K562 (cell line): ENCODE results near the gene RAD17. TPM values are rescaled to one million over a fixed set of nuclear protein-coding genes. Genes with fewer than 3 reads are reported as not detected.

Source experiments
- ATAC-seq: fragments of 200-7000 bp; cut with Tn5 transposase; 3 replicates; pipeline ENCODE4 v1.9.1; 2020; ENCODE audit warnings: moderate library complexity
- BruUV-seq: library from RNA; stranded (reverse); fragments of 400-500 nt; replicated peaks from 2 replicates; lab custom pipeline; 2021; lab: Mats Ljungman, UMichigan
- CTCF ChIA-PET: fragments of 300-600 bp; formaldehyde crosslinking; extraction: SDS; loops from one replicate; lab custom pipeline; 2021; ENCODE audit warnings: low intra/inter-chr PET ratio; lab: Yijun Ruan, JAX
- POLR2A ChIA-PET: fragments of 300-600, 350-650 bp; sonication (Branson Sonifier 250); formaldehyde crosslinking; extraction: SDS; loops from one replicate; lab custom pipeline; 2021; ENCODE audit warnings: antibody characterized with exemption, inconsistent platforms; lab: Yijun Ruan, JAX
- DNase-seq, 4 experiments: peaks; one replicate each; pipeline versions ENCODE4 v3.0.0 to v3.0.0-alpha.2; 2011 to 2018; ENCODE audit warnings: low spot score in 3 of 4, mixed read lengths in 3 of 4; ENCODE audit errors: extremely low read depth in 1 of 4
- FAIRE-seq: peaks from 2 replicates; lab custom pipeline; 2011; peaks lifted over from hg19 to GRCh38; lab: Jason Lieb, UNC
- H2AFZ ChIP-seq: 2 replicates; pipeline ENCODE4 v1.6.0; 2011; ENCODE audit warnings: low read depth, low read length, control low read depth, inconsistent platforms
- H3K27ac ChIP-seq: fragments of 200-600 bp; 3 replicates; pipeline ENCODE4 v1.8.0; 2011; ENCODE audit warnings: low read depth, mild to moderate bottlenecking, control low read depth, inconsistent platforms, low read length, moderate library complexity, mixed read lengths; ENCODE audit errors: extremely low read depth
- H3K27me3 ChIP-seq, 2 experiments: fragments of 300-600 bp in 1 of 2; 2 replicates in 1 of 2; 3 replicates in 1 of 2; pipeline versions ENCODE4 v1.6.0 to v1.8.0; 2011; ENCODE audit warnings: inconsistent platforms in 2 of 2, low read length in 2 of 2, mild to moderate bottlenecking in 1 of 2, mixed read lengths in 1 of 2, moderate library complexity in 1 of 2; ENCODE audit not compliant: control insufficient read depth in 2 of 2, insufficient read depth in 2 of 2
- H3K36me3 ChIP-seq: fragments of 300-600 bp; 3 replicates; pipeline ENCODE4 v1.8.0; 2011; ENCODE audit warnings: mild to moderate bottlenecking, low read length, inconsistent platforms; ENCODE audit not compliant: control insufficient read depth, insufficient read depth
- H3K4me1 ChIP-seq, 2 experiments: fragments of 200-600 bp in 1 of 2; replicated peaks in 1 of 2; 2 replicates in 1 of 2; 3 replicates in 1 of 2; pipeline versions ENCODE4 v1.5.1 to v1.8.0; 2011; ENCODE audit warnings: inconsistent platforms in 2 of 2, low read length in 2 of 2, mild to moderate bottlenecking in 1 of 2, mixed read lengths in 1 of 2, moderate library complexity in 1 of 2; ENCODE audit not compliant: control insufficient read depth in 2 of 2, insufficient read depth in 2 of 2
- H3K4me2 ChIP-seq: 2 replicates; pipeline ENCODE4 v1.6.1; 2011; ENCODE audit warnings: low read length, control low read depth, inconsistent platforms, mixed read lengths; ENCODE audit not compliant: insufficient read depth
- H3K4me3 ChIP-seq: fragments of 200-600 bp; sonication (generic), shearing (Covaris generic); 2 replicates; pipeline ENCODE4 v1.5.1; 2016; ENCODE audit warnings: control low read depth, inconsistent platforms
- H3K79me2 ChIP-seq: fragments of 200-600 bp; 3 replicates; pipeline ENCODE4 v1.8.0; 2011; ENCODE audit warnings: low read length, inconsistent platforms; ENCODE audit not compliant: control insufficient read depth, insufficient read depth
- H3K9ac ChIP-seq, 2 experiments: 2 replicates each; pipeline versions ENCODE4 v1.6.0 to v1.6.1; 2011; ENCODE audit warnings: low read depth in 2 of 2, low read length in 2 of 2, control low read depth in 1 of 2, inconsistent platforms in 1 of 2, mild to moderate bottlenecking in 1 of 2, mixed read lengths in 1 of 2; ENCODE audit not compliant: insufficient read depth in 1 of 2
- H3K9me1 ChIP-seq: one replicate; pipeline ENCODE4 v1.6.0; 2011; ENCODE audit warnings: inconsistent platforms, mild to moderate bottlenecking, low read length, moderate library complexity; ENCODE audit not compliant: control insufficient read depth, insufficient read depth
- H3K9me3 ChIP-seq: replicated peaks from 2 replicates; pipeline ENCODE4 v1.5.1; 2011; ENCODE audit warnings: low read depth, low read length, inconsistent platforms; ENCODE audit not compliant: control insufficient read depth, insufficient read depth
- H4K20me1 ChIP-seq: replicated peaks from 2 replicates; pipeline ENCODE4 v1.6.1; 2011; ENCODE audit warnings: low read length, inconsistent platforms, mixed read lengths; ENCODE audit not compliant: control insufficient read depth, insufficient read depth
- HDGF ChIP-seq: fragments of 450-650 bp; IDR thresholded peaks from 2 replicates; pipeline ENCODE4 v1.6.1; 2016
- RBM25 ChIP-seq: fragments of 200-400 bp; formaldehyde crosslinking; IDR thresholded peaks from 2 replicates; pipeline ENCODE4 v1.6.1; 2018; ENCODE audit warnings: low read length, low read depth, moderate library complexity; ENCODE audit not compliant: severe bottlenecking
- ZNF507 ChIP-seq: conservative IDR thresholded peaks from 2 replicates; pipeline ENCODE4 v1.6.1; 2017; ENCODE audit warnings: missing genetic modification characterization, missing compliant biosample characterization
- WGBS: fragments of 100-300 bp; shearing (Covaris generic); methylation state at CpG from one replicate; pipeline ENCODE4 v1.1.6; 2016; ENCODE audit warnings: low coverage, mixed read lengths; ENCODE audit not compliant: insufficient coverage; ENCODE audit errors: missing lambda C conversion rate; 5-methylcytosine and 5-hydroxymethylcytosine counted together
- in situ Hi-C: fragments of 300-500 bp; cut with MboI; formaldehyde crosslinking; loops from 4 replicates; pipeline ENCODE4 v1.15.0; 2018; ENCODE audit warnings: inconsistent platforms, mixed read lengths
- intact Hi-C: fragments of 100-400 bp; cut with micrococcal nuclease; formaldehyde crosslinking; loops from 2 replicates; pipeline ENCODE4 v1.14.2; 2022
- polyA plus RNA-seq, 8 experiments: library from polyadenylated mRNA; depleted of rRNA in 4 of 8; stranded (reverse) in 5 of 8; unstranded in 3 of 8; fragments of >200 nt; fragmentation: Nextera tagmentation in 2 of 8; fragmentation: Illumina TruSeq in 1 of 8; extraction: Ambion mirVana in 2 of 8; extraction: Trizol in 1 of 8; gene quantifications; 2 replicates each; pipeline versions ENCODE4 v1.2.1 to v1.2.3, GENCODE V29; 2011 to 2014; ENCODE audit warnings: inconsistent platforms in 1 of 8, missing spikeins in 1 of 8
- total RNA-seq, 7 experiments: library from RNA; depleted of rRNA in 6 of 7; stranded (reverse); fragments of >200 nt in 6 of 7; fragmentation: Illumina TruSeq in 2 of 7; extraction: Trizol in 2 of 7; gene quantifications; 2 replicates each; pipeline versions ENCODE4 v1.2.1 to v1.2.3, GENCODE V29; 2011 to 2021; ENCODE audit warnings: low replicate concordance in 1 of 7
- TF ChIP-seq, protein P1 (sequence below), 3 experiments: IDR thresholded peaks in 2 of 3; conservative IDR thresholded peaks in 1 of 3; 2 replicates each; pipeline ENCODE4 v1.5.1; 2011 to 2012; ENCODE audit warnings: low read length in 3 of 3, mild to moderate bottlenecking in 3 of 3, control low read depth in 2 of 3, improper control_type of control experiment in 1 of 3, inconsistent platforms in 1 of 3, low read depth in 1 of 3, mixed read lengths in 1 of 3, moderate library complexity in 1 of 3; ENCODE audit not compliant: insufficient read depth in 2 of 3

RAD17 gene
- total and polyA plus RNA-seq, 9 of the 15 experiments (the other 6 are each of a cell fraction or from before 2014, with no cell fraction given) = 21.1 to 50.1 (median 40.1) TPM

DNA sequence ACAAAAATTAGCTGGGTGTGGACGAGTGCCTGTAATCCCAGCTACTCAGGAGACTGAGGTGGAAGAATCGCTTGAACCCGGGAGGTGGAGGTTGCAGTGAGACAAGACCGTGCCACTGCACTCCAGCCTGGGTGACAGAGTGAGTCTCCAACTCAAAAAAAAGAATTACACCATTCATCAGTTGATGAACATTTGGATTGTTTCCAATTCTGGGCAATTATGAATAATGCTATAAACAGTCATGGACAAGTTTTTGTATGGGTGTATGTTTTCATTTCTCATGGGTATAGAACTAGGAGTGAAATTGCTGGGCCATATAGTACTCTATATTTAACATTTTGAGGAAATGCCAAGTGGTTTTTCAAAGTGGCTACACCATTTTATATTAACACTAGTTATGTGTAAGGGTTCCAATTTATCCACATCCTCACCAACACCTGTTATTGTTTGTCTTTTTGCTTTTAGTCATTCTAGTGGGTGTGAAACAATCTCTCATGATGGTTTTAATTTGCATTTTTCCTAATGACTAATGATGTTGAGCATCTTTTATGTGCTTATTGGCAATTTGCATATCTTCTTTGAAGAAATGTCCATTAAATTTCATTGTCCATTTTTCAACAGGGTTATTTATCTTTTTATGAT lies 28.0 kb upstream of the RAD17 start:
- no TSS peak for BruUV-seq
- TF ChIP-seq HDGF (no peak), RBM25 (peak; percentile 47), ZNF507 (peak; percentile 26; the same call in 1 of the 2 replicates)
- TF ChIP-seq, protein P1, sequence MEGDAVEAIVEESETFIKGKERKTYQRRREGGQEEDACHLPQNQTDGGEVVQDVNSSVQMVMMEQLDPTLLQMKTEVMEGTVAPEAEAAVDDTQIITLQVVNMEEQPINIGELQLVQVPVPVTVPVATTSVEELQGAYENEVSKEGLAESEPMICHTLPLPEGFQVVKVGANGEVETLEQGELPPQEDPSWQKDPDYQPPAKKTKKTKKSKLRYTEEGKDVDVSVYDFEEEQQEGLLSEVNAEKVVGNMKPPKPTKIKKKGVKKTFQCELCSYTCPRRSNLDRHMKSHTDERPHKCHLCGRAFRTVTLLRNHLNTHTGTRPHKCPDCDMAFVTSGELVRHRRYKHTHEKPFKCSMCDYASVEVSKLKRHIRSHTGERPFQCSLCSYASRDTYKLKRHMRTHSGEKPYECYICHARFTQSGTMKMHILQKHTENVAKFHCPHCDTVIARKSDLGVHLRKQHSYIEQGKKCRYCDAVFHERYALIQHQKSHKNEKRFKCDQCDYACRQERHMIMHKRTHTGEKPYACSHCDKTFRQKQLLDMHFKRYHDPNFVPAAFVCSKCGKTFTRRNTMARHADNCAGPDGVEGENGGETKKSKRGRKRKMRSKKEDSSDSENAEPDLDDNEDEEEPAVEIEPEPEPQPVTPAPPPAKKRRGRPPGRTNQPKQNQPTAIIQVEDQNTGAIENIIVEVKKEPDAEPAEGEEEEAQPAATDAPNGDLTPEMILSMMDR (IDR thresholded peaks at IDR 0.05 in 2 of 3, conservative IDR thresholded peaks at IDR 0.05 in 1 of 3; ENCODE audit: insufficient read depth in 2 of 3, low read depth in 1 of 3, low read length in 3 of 3) = no peak
- Histone ChIP-seq H3K27me3 (no peaks in the 10 kb centered on the region), H3K4me3 (no peak overlapping the region), H2AFZ (no peak overlapping the region), H3K4me1 (no peaks in the 10 kb centered on the region), H4K20me1 (no peaks in the 10 kb centered on the region), H3K79me2 (no peaks in the 10 kb centered on the region), H3K9ac (no peak overlapping the region), H3K4me2 (no peak overlapping the region), H3K9me3 (no peaks in the 10 kb centered on the region), H3K36me3 (no peaks in the 10 kb centered on the region), H3K27ac (no peak overlapping the region), H3K9me1 (no peaks in the 10 kb centered on the region)
- CTCF ChIA-PET = no interaction called here
- ATAC-seq = no peak
- POLR2A ChIA-PET = no interaction called here
- no peak for FAIRE-seq
- DNase-seq = no peak
- intact Hi-C loops = no loop called here
- 49% methylated on average over 4 of the region's 4 CpGs for WGBS
- in situ Hi-C loops = no loop called here
